Measurements from ENCODE around the gene CTSG. TPM values are rescaled to one million over a fixed set of nuclear protein-coding genes. Genes with fewer than 3 reads are reported as not detected.
"Not testable (repeated sequence)": the region's sequence is repeated elsewhere in the genome, so short reads cannot be mapped to it uniquely, and the experiment has no call there.

The CTSG gene
- total and polyA plus RNA-seq, 5 donors: 0.46 to 2.1 (median 1.4) TPM; not detected in 2

DNA sequence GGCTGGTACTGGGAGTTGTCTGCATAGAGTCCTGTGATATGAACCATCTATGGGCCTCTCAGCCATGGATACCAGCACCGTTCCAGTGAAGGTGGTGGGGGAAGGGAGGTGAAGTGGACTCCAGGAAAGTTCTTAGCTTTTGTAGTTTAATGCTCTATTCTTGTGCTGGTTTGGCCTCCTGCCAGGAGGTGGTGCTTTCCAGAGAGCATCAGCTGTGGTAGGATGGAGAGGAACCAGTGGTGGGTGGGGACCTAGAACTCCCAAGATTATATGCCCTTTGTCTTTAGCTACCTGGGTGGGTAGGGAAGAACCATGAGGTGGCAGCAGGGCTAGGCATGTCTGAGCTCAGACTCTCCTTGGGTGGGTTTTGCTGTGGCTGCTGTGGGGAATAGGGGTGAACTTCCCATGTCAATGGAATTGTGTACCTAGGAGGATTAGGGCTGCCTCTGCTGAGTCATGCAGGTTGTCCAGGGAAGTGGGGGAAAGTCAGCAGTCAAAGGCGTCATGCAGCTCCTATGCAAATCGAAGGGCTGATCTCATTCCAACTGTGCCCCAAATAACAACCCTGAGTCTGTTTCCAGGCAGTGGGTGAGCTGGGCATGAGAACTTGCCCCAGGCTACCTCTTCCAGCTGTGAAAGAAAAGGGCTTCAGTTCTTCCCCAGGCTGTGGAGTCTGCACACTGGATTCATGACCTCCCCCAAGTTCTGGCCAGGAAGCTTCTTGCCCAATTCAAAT lies 19.2 kb upstream of the CTSG start:
- Histone ChIP-seq H3K27me3 (ENCODE audit: control insufficient read depth, insufficient read depth) (no peaks in the 10 kb centered on the region), H3K4me1 (ENCODE audit: control insufficient read depth, insufficient read depth, low read length) (no peaks in the 10 kb centered on the region), H3K27ac (ENCODE audit: low read length) (no peak overlapping the region), H3K4me3 (ENCODE audit: low read length) (no peak overlapping the region), H3K9me3 (ENCODE audit: control insufficient read depth, low read length) (peaks cover 6% of the 10 kb centered on the region)
- DNase-seq (no peak), ATAC-seq (no peak)
- intact Hi-C loops (cut with DNase I): no loop called here
- 70% methylated on average over 3 of the region's 3 CpGs for WGBS

DNA sequence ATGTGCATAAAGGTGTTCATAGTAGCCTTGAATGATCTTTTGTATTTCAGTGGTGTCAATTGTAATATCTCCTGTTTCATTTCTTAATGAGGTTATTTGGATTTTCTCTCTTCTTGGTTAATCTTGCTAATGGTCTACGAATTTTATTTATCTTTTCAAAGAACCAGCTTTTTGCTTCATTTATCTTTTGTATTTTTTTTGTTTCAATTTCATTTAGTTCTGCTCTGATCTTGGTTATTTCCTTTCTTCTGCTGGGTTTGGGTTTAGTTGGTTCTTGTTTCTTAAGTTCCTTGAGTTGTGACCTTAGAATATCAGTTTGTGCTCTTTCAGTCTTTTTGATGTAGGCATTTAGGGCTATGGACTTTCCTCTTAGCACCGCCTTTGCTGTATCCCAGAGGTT lies 15.0 kb upstream of the CTSG start:
- H3K4me3 ChIP-seq (ENCODE audit: low read length); intact Hi-C loops (cut with DNase I); H3K4me1 ChIP-seq (ENCODE audit: control insufficient read depth, insufficient read depth, low read length); ATAC-seq; DNase-seq; H3K9me3 ChIP-seq (ENCODE audit: control insufficient read depth, low read length); H3K27me3 ChIP-seq (ENCODE audit: control insufficient read depth, insufficient read depth); H3K27ac ChIP-seq (ENCODE audit: low read length): not testable (repeated sequence)
- WGBS: 67% methylated on average over 2 of the region's 2 CpGs

DNA sequence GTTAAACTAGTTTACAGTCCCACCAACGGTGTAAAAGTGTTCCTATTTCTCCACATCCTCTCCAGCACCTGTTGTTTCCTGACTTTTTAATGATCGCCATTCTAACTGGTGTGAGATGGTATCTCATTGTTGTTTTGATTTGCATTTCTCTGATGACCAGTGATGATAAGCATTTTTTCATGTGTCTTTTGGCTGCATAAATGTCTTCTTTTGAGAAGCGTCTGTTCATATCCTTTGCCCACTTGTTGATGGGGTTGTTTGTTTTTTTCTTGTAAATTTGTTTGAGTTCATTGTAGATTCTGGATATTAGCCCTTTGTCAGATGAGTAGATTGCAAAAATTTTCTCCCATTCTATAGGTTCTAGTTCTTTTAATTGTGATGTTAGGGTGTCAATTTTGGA lies 8.4 kb upstream of the CTSG start:
- H3K9me3 ChIP-seq (ENCODE audit: control insufficient read depth, low read length); DNase-seq; intact Hi-C loops (cut with DNase I); H3K4me1 ChIP-seq (ENCODE audit: control insufficient read depth, insufficient read depth, low read length); H3K27me3 ChIP-seq (ENCODE audit: control insufficient read depth, insufficient read depth); H3K27ac ChIP-seq (ENCODE audit: low read length); H3K4me3 ChIP-seq (ENCODE audit: low read length); ATAC-seq: not testable (repeated sequence)
- WGBS: 74% methylated on average over 2 of the region's 3 CpGs

DNA sequence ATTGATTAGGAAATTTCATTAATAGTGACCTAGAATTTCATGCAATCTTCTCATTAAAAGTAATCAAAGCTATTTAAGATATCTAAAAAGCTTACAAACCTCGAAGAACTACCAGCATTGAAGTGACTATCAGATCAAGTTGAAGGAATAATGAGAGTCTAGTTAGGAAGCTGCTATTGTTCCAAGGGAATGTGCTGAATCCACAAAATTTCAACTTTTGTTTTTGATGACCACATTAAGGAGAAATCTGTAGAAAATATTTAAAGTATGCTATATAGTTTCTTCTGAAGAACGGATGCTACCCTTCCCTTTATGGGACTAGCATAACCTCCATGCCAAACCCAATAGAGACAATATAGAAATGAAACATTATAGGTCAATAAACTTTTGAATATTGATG lies 2.5 kb upstream of the CTSG start:
- no peaks in the 10 kb centered on the region for H3K9me3 ChIP-seq (ENCODE audit: control insufficient read depth, low read length)
- no peak overlapping the region for H3K27ac ChIP-seq (ENCODE audit: low read length)
- no peaks in the 10 kb centered on the region for H3K27me3 ChIP-seq (ENCODE audit: control insufficient read depth, insufficient read depth)
- no peaks in the 10 kb centered on the region for H3K4me1 ChIP-seq (ENCODE audit: control insufficient read depth, insufficient read depth, low read length)
- 60% methylated on average over 2 of the region's 2 CpGs for WGBS
- H3K4me3 ChIP-seq (ENCODE audit: low read length): no peak overlapping the region
- ATAC-seq (no peak), DNase-seq (no peak)
- intact Hi-C loops (cut with DNase I): no loop called here

DNA sequence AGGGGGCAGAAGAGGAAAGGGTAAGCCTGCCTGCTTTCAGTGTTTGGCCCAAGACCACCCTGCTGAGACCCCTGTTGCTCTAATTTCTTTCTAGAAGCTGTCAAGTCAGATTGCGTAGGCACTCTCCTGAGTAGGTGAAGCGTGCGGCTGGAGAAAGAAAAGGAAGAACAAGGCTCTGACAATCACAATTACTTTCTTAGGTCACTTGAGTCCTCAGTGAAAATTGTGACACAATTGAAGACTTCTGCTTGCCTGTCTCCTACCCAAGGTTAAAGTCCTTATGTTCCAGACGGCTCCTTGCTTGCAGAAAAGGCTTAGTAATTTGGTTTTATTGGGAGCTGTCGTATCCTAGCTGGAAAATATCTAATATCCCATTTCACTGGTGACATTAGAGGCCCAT lies 721 bp upstream of the CTSG start:
- intact Hi-C loops (cut with DNase I): no loop called here
- WGBS: 73% methylated on average over 5 of the region's 5 CpGs
- Histone ChIP-seq H3K4me3 (ENCODE audit: low read length) (no peak overlapping the region), H3K9me3 (ENCODE audit: control insufficient read depth, low read length) (no peaks in the 10 kb centered on the region), H3K4me1 (ENCODE audit: control insufficient read depth, insufficient read depth, low read length) (no peaks in the 10 kb centered on the region), H3K27ac (ENCODE audit: low read length) (no peak overlapping the region), H3K27me3 (ENCODE audit: control insufficient read depth, insufficient read depth) (no peaks in the 10 kb centered on the region)
- DNase-seq (no peak), ATAC-seq (no peak)

DNA sequence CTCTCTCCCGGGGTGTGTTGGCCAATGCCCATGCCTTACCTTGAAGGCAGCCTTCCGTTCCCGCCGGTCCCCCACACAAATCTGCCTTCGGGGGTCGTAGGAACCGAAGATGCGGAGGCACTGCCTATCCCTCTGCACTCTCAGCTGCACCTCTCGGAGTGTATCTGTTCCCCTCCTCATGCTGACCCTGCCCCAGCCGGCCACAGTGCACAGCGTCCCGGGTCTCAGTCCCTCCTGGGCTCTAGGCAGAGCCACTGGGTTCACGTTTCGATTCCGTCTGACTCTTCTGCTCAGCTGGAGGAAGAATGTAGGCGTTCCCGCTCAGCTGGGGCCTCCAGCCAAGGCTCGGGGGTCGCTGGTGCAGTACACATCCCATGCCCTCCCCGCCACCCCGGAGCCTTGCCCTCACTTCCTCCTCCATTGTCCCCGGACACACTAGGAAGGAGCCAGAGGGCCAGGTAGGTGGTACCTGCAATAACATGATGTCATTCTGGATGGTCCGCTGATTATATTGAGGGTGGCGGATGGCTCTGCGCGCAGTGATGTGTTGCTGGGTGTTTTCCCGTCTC lies 1.8 kb downstream of the CTSG start:
- intact Hi-C loops (cut with DNase I): no loop called here
- no peak for ATAC-seq

DNA sequence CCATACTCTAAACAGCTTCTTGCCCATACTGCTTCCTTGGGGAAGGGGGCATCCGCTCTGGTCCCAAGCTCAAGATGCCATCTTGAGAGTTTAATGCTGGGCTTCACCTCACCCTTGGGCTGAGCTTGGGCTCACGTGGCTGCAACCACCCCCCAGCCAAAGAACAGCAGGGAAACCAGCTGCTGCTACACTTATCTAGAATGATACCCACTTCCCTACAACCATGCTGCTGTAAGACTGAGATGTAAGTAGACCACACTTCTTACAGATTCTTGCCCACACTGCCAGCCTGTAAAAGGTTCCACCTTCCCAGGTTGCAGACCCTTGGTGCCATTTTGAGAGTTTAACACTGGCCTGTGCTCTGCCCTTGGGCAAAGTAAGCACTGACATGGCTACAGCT lies 9.7 kb downstream of the CTSG start:
- peaks cover 2% of the 10 kb centered on the region for H3K9me3 ChIP-seq (ENCODE audit: control insufficient read depth, low read length)
- 66% methylated on average over 2 of the region's 2 CpGs for WGBS
- intact Hi-C loops (cut with DNase I): no loop called here

More for the DNA sequence above, 1.8 kb downstream of the CTSG start:
- Histone ChIP-seq H3K9me3 (ENCODE audit: control insufficient read depth, low read length) (no peaks in the 10 kb centered on the region), H3K27ac (ENCODE audit: low read length) (no peak overlapping the region), H3K4me3 (ENCODE audit: low read length) (no peak overlapping the region), H3K4me1 (ENCODE audit: control insufficient read depth, insufficient read depth, low read length) (no peaks in the 10 kb centered on the region), H3K27me3 (ENCODE audit: control insufficient read depth, insufficient read depth) (no peaks in the 10 kb centered on the region)
- peak in 1 of 3 donors; percentile 40 for DNase-seq
- 83% methylated on average over 27 of the region's 27 CpGs for WGBS

DNA sequence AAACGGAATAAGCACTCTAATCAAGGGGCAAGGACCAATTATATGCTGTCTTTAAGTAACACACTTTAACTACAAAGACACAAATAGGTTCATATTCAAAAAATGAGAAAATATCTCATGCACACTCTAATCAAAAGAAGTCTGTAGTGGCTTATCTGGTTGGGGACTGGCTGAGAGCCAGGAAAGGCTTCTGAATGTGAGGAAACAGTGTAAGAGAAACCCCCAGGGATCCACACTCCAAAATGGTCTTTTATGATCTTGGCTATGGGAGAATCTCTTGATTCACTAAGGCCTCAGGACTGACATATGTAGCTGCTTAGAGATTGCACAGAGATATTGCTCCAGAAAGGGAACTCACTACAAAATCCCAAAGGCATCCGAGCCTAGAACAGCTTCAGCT lies 10.3 kb downstream of the CTSG start:
- Histone ChIP-seq H3K4me1 (ENCODE audit: control insufficient read depth, insufficient read depth, low read length) (no peaks in the 10 kb centered on the region), H3K27me3 (ENCODE audit: control insufficient read depth, insufficient read depth) (no peaks in the 10 kb centered on the region), H3K27ac (ENCODE audit: low read length) (no peak overlapping the region), H3K9me3 (ENCODE audit: control insufficient read depth, low read length) (peaks cover 2% of the 10 kb centered on the region), H3K4me3 (ENCODE audit: low read length) (no peak overlapping the region)
- no peak for ATAC-seq
- intact Hi-C loops (cut with DNase I): no loop called here
- DNase-seq: no peak
- WGBS: 57% methylated on average over 2 of the region's 2 CpGs

More for the DNA sequence above, 9.7 kb downstream of the CTSG start:
- H3K27ac ChIP-seq (ENCODE audit: low read length): no peak overlapping the region
- no peak for DNase-seq
- H3K27me3 ChIP-seq (ENCODE audit: control insufficient read depth, insufficient read depth): no peaks in the 10 kb centered on the region
- H3K4me3 ChIP-seq (ENCODE audit: low read length): no peak overlapping the region
- no peaks in the 10 kb centered on the region for H3K4me1 ChIP-seq (ENCODE audit: control insufficient read depth, insufficient read depth, low read length)
- ATAC-seq: no peak

DNA sequence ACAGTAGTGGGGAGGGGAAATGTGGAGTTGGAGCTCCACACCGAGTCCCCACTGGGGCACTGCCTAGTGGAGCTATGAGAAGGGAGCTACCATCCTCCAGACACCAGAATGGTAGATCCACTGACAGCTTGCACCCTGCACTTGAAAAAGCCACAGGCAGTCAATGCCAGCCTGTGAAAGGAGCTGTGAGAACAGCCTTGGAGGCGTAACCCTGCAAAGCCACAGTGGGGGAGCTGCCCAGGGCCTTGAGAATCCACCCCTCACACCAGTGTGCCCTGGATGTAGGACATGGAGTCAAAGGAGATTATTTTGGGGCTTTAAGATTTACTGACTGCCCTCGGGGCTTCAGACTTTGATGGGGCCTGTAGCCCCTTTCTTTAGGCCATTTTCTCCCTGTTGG lies 12.5 kb downstream of the CTSG start:
- intact Hi-C loops (cut with DNase I): no loop called here
- Histone ChIP-seq H3K27me3 (ENCODE audit: control insufficient read depth, insufficient read depth) (no peaks in the 10 kb centered on the region), H3K4me1 (ENCODE audit: control insufficient read depth, insufficient read depth, low read length) (no peaks in the 10 kb centered on the region), H3K27ac (ENCODE audit: low read length) (no peak overlapping the region), H3K4me3 (ENCODE audit: low read length) (no peak overlapping the region), H3K9me3 (ENCODE audit: control insufficient read depth, low read length) (peaks cover 2% of the 10 kb centered on the region)
- ATAC-seq: no peak
- DNase-seq: no peak
- 66% methylated on average over 3 of the region's 3 CpGs for WGBS

DNA sequence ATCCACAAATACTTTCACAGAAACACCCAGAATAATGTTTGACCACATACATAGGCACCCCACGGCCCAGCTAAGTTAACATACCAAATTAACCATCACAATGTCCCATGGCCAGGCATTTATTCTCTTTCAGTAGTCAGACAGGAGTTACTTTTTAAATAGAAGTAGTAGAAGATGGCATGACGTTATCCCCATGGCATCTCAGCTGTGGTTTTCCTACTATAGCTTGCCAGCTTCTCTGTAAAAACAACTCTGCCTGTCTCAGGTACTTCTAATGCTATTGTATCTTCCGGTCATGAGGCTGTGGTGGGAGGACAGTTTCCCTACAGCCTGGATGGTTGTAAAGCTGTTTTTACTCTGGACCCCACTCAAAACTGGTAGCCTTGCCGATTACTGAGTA lies 19.3 kb downstream of the CTSG start:
- H3K4me1 ChIP-seq (ENCODE audit: control insufficient read depth, insufficient read depth, low read length): no peaks in the 10 kb centered on the region
- 59% methylated on average over 4 of the region's 4 CpGs for WGBS
- no peaks in the 10 kb centered on the region for H3K9me3 ChIP-seq (ENCODE audit: control insufficient read depth, low read length)
- H3K4me3 ChIP-seq (ENCODE audit: low read length): no peak overlapping the region
- no peak for ATAC-seq
- DNase-seq: no peak
- intact Hi-C loops (cut with DNase I): no loop called here
- no peak overlapping the region for H3K27ac ChIP-seq (ENCODE audit: low read length)
- no peaks in the 10 kb centered on the region for H3K27me3 ChIP-seq (ENCODE audit: control insufficient read depth, insufficient read depth)

DNA sequence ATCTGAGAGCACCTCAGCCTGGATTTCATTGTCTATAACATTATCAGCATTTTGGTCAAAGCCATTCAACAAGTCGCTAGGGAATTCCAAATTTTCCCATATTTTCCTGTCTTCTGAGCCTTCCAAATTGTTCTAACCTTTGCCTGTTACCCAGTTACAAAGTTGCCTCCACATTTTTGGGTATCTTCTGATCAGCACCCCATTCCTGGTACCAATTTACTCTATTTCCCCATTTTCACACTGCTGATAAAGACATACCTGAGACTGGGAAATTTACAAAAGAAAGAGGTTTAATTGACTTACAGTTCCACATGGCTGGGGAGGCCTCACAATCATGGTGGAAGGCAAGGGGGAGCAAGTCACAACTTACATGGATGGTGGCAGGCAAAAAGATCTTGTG lies 27.0 kb downstream of the CTSG start:
- H3K27ac ChIP-seq (ENCODE audit: low read length); H3K4me1 ChIP-seq (ENCODE audit: control insufficient read depth, insufficient read depth, low read length); H3K27me3 ChIP-seq (ENCODE audit: control insufficient read depth, insufficient read depth); ATAC-seq; intact Hi-C loops (cut with DNase I); H3K4me3 ChIP-seq (ENCODE audit: low read length); H3K9me3 ChIP-seq (ENCODE audit: control insufficient read depth, low read length); DNase-seq: not testable (repeated sequence)
- WGBS: 32% methylated on average over 1 of the region's 1 CpG
